Measurements from ENCODE around the gene SLC5A3. TPM values are rescaled to one million over a fixed set of nuclear protein-coding genes. Genes with fewer than 3 reads are reported as not detected.

SLC5A3 gene
- total and polyA plus RNA-seq, 11 donors: 1.1 to 6.2 (median 3.5) TPM

- no peak for DNase-seq
- Histone ChIP-seq H3K36me3 (peaks cover 0 to 4% (median 0%) of the 10 kb centered on the region in 9 donors), H3K27me3 (no peaks in the 10 kb centered on the region), H3K4me1 (peaks cover 0 to 33% (median 9%) of the 10 kb centered on the region in 12 donors), H3K9me3 (no peaks in the 10 kb centered on the region), H3K27ac (no peak overlapping the region), H3K4me3 (no peak overlapping the region)
- 93 to 99% (median 96%) methylated on average over 3 of the region's 3 CpGs for WGBS, 4 donors
- ATAC-seq: no peak
- TF ChIP-seq POLR2A (IDR thresholded peaks at IDR 0.05): no peak
- TF ChIP-seq, protein P1, sequence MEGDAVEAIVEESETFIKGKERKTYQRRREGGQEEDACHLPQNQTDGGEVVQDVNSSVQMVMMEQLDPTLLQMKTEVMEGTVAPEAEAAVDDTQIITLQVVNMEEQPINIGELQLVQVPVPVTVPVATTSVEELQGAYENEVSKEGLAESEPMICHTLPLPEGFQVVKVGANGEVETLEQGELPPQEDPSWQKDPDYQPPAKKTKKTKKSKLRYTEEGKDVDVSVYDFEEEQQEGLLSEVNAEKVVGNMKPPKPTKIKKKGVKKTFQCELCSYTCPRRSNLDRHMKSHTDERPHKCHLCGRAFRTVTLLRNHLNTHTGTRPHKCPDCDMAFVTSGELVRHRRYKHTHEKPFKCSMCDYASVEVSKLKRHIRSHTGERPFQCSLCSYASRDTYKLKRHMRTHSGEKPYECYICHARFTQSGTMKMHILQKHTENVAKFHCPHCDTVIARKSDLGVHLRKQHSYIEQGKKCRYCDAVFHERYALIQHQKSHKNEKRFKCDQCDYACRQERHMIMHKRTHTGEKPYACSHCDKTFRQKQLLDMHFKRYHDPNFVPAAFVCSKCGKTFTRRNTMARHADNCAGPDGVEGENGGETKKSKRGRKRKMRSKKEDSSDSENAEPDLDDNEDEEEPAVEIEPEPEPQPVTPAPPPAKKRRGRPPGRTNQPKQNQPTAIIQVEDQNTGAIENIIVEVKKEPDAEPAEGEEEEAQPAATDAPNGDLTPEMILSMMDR (IDR thresholded peaks at IDR 0.05): no peak
- intact Hi-C loops (cut with DNase I): no loop called here
Measured at GRCh38 chr21:34088752-34089151, 15.4 kb downstream of the SLC5A3 start.

GRCh38 chr21:34091032-34091431 lies 17.7 kb downstream of the SLC5A3 start:
- DNase-seq (no peak), ATAC-seq (no peak)
- intact Hi-C loops (cut with DNase I): no loop called here
- Histone ChIP-seq H3K4me3 (no peak overlapping the region), H3K9me3 (no peaks in the 10 kb centered on the region), H3K4me1 (peaks cover 0 to 34% (median 6%) of the 10 kb centered on the region in 12 donors), H3K27ac (no peak overlapping the region), H3K27me3 (no peaks in the 10 kb centered on the region), H3K36me3 (peaks cover 0 to 14% (median 11%) of the 10 kb centered on the region in 9 donors)
- no peak for TF ChIP-seq POLR2A (IDR thresholded peaks at IDR 0.05)
- TF ChIP-seq, protein P1 (IDR thresholded peaks at IDR 0.05): no peak
- 88 to 94% (median 91%) methylated on average over 3 to 4 of the region's 4 CpGs for WGBS, 4 donors

- Histone ChIP-seq H3K4me3 (no peak overlapping the region), H3K27me3 (no peaks in the 10 kb centered on the region), H3K27ac (no peak overlapping the region), H3K36me3 (peaks cover 0 to 19% (median 14%) of the 10 kb centered on the region in 9 donors), H3K4me1 (peaks cover 0 to 33% (median 6%) of the 10 kb centered on the region in 12 donors), H3K9me3 (no peaks in the 10 kb centered on the region)
- DNase-seq (no peak), ATAC-seq (no peak)
- 95 to 99% (median 98%) methylated on average over 2 of the region's 2 CpGs for WGBS, 4 donors
- no peak for TF ChIP-seq POLR2A (IDR thresholded peaks at IDR 0.05)
- TF ChIP-seq, protein P1 (IDR thresholded peaks at IDR 0.05): peak in 5 of 12 donors; percentile 8 to 33 (median 17)
- intact Hi-C loops (cut with DNase I): no loop called here
Measured at GRCh38 chr21:34091607-34092006, 18.2 kb downstream of the SLC5A3 start.

DNA sequence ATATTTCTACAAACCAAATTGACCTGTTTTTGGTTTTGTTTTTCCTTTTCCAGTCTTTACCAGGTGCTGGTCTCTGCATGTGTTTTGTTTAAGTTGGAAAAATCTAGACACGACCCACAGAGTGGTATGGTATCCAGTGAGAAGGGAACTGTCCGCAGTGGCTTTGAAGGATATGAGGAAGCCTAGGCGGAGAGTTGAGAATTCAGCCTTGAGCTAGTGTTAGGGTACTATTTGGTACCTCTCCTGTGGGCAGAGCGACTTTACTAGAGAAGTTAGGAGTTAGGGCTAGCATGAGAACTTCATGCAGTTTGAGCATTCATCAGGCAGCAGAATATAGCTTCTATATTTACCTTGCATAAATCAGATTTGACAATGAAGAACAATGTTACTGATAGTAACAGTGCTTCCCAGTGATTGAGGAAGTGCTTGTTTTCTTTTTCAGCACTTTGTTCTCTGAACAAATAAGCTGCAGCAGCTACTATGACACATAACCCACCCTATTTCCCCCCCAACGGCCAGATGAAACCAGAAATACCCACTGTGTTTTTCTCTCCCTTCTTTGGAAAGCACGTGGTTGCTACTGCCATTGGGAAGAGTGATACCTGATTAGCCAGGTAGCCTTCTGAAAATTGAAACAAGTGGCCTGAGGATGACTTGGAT lies 19.0 kb downstream of the SLC5A3 start:
- intact Hi-C loops (cut with DNase I): no loop called here
- Histone ChIP-seq H3K27ac (no peak overlapping the region), H3K4me3 (no peak overlapping the region), H3K27me3 (no peaks in the 10 kb centered on the region), H3K36me3 (peaks cover 0 to 22% (median 14%) of the 10 kb centered on the region in 9 donors), H3K4me1 (peaks cover 0 to 25% (median 3%) of the 10 kb centered on the region in 12 donors), H3K9me3 (no peaks in the 10 kb centered on the region)
- 45 to 58% (median 56%) methylated on average over 6 of the region's 6 CpGs for WGBS, 4 donors
- TF ChIP-seq, protein P1 (IDR thresholded peaks at IDR 0.05): no peak
- TF ChIP-seq POLR2A (IDR thresholded peaks at IDR 0.05): no peak
- no peak for DNase-seq
- no peak for ATAC-seq

All from heart left ventricle (tissue), 16 donors.